AG09319 (cell line): ENCODE results near the gene PCED1B.

Source experiments
- DNase-seq: peaks from one replicate; pipeline ENCODE4 v3.0.0-alpha.2; 2010; ENCODE audit warnings: low read depth; ENCODE audit errors: extremely low read depth
- TF ChIP-seq, protein P1 (sequence below): IDR thresholded peaks from 2 replicates; pipeline ENCODE4 v1.5.1; 2011; ENCODE audit warnings: low read depth, mild to moderate bottlenecking, inconsistent platforms, low read length, moderate library complexity

PCED1B gene

DNA sequence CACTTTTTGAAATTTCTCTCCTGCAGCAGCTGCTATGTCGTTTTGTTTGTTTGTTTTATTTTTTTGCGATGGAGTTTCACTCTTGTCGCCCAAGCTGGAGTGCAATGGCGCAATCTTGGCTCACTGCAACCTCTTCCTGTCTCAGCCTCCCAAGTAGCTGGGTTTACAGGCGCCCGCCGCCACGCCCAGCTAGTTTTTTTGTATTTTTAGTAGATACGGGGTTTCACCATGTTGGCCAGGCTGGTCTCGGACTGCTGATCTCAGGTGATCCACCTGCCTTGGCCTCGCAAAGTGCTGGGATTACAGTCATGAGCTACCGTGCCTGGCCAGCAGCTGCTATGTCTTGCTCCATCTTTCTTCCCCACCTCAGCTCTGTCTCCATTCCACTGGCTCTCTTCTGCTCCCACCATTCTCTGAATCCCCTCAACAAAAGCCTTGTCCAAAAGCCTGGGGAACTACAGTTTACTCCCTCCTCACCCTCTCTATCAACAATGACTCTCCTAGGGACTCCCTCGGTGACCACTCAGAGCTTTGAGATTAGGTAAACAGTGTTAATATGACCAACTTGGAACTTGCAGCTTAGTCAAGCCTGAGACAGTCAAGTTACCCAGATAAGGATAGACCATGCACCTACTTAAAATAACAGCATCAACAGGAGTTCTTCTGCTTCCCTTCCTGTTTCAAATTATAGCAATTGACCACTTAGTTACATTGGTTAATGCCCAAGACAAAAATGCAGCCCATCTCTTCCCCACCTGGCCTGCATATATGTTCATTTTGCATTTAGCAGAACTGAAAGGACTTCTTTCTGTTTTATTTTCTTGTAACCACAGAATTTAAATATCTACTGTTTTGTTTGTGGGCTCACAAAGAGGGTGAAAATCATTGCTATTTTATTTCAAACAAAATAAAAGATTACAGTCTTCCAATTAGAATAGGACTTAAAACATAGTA lies 189.4 kb downstream of the PCED1B start:
- TF ChIP-seq, protein P1, sequence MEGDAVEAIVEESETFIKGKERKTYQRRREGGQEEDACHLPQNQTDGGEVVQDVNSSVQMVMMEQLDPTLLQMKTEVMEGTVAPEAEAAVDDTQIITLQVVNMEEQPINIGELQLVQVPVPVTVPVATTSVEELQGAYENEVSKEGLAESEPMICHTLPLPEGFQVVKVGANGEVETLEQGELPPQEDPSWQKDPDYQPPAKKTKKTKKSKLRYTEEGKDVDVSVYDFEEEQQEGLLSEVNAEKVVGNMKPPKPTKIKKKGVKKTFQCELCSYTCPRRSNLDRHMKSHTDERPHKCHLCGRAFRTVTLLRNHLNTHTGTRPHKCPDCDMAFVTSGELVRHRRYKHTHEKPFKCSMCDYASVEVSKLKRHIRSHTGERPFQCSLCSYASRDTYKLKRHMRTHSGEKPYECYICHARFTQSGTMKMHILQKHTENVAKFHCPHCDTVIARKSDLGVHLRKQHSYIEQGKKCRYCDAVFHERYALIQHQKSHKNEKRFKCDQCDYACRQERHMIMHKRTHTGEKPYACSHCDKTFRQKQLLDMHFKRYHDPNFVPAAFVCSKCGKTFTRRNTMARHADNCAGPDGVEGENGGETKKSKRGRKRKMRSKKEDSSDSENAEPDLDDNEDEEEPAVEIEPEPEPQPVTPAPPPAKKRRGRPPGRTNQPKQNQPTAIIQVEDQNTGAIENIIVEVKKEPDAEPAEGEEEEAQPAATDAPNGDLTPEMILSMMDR = no peak
- no peak for DNase-seq

DNA sequence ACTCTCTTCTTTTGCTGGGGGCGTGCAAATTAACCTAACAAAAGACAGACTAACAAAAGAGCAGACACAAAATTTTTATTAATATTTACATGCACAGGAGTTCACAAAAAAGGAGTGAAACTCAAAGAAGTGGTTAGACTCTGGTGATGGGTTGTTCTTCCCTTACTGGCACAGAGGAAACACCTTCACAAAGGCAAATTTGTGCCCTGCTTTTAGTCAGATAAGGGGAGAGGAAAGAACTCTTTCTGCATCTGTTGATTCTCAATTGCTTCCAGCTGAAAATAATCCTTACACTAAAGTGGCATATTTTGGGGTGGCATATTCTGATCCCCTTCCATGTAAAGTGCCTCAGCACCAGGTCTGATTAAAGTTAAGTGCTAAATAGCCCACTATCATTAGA lies 190.5 kb downstream of the PCED1B start:
- no peak for DNase-seq
- TF ChIP-seq, protein P1 = no peak

DNA sequence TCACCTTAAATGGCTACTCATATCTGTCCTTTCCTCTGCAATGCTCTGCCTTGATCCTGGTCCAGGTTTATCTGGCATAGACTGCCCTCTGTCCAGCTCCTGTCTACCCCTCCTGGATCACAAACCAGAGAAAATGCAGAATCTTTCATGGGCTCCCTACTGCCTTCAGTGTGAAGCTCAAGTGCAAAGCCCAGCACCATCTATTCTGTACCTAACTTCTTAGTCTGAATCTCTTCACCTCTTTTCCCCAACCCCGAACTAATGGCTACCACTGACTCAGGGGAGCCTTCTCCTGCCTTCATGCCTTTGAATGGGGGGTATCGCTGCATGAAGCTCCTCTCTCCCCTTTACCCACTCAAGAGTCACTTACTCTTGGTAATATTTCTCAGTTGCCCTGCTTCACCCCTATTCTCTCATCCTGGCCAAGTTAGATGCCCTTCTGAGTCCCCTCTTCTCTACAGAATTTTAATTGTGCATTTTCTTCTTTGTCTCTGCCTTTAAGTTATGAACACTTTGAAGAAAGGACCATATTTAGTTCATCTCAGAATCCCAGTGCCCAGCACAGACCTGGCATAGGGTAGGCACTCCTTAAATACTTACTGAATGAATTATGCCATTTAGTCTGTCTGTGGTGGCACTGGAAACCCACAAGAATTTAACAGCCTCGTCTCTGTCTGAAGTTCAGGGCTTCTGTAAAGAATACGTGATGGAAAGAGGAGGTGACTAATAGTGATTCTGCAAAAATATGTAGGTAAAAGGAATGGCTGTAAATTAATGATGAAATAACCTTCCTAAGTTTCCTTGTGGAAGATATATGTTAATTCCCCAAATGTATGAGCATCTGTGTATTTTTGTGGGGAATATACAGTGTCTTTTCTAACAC lies 191.6 kb downstream of the PCED1B start:
- TF ChIP-seq, protein P1 = no peak
- no peak for DNase-seq

DNA sequence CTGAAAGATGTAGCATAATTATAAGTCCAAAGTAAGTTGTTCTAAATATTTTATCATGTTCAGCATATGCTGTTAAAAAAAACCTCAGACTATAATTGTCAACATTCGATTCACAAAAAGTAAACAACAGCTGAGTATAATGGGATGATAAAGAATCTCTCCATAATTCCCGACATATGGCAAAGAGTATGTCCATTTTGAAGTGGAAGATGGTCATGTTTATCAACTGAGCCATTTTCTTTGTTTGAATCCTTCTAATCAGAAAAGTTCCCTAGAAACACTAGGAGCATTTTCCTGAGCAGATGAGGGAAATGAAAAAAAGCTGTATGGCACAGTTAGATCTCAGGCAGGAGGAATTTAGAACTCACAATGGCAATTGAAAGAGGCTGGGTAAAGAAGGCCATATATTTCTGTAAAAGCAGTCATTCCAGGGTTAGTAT lies 192.4 kb downstream of the PCED1B start:
- DNase-seq = no peak
- TF ChIP-seq, protein P1 = no peak

DNA sequence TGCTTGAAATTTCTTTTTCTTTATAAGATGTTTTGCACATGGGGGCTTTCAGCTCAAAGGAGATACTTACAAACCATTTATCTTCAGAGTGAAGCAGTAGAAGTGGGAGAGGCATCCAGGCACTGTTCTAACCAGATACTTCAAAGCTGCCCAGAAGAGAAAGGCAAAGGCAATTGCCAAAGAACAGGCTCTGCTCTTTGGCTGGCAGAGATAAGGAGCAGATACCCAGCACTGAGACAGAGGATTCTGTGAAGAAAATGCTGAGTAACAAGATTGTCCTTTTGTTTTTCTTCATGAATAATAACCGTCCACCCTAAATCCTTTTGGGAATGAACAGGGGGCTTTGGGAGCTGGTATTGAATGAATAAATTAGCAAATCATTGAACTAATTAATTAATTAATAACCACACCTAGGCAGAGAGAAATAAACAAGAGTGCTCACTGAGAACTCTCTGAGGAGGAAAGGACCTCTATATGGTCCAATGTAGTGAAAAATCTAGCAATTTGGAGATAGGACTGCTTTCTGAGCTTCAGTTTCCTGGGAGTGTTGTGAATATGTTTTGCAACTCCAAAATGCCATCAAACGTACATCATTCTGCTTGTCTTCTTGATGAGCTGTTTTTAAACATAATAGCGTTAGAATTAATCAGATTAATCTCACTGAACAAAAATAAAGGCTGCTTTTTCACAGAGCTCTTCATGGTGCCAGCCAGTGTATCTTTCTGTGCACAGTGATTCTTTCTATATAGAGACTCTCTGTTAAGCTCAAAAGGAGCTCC lies 193.2 kb downstream of the PCED1B start:
- TF ChIP-seq, protein P1 = no peak
- DNase-seq = no peak

DNA sequence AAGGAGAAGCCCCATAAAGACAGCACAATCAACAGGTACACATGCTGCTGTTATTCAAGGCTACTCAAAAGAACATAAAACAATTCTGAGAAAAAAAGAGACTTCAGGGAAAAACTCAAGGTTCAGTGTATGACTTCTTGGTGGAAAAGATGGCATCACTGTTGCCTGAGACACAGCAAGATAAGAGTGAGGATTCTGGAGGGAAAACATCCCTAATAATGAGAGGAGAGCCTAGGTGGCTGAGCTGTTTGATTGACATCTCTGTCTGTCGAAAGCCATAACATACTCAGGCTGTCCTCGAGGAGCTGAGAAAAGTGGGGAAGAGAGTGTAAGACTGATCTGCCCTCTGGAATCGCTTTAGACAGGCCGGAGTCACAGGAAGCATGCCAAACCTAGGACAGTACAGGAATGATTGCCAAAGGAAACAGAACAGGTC lies 193.8 kb downstream of the PCED1B start:
- TF ChIP-seq, protein P1 = no peak
- no peak for DNase-seq
